Sigmoid colon (tissue), 7 donors: ENCODE measurements around the gene CORO1C. TPM values are rescaled to one million over a fixed set of nuclear protein-coding genes. Genes with fewer than 3 reads are reported as not detected.
A peak's percentile ranks its signal among the peaks of the same experiment; 100 is the strongest.

ENCODE experiments used
- DNase-seq: peaks from one replicate; pipeline ENCODE4 v3.0.0-alpha.2; 2019
- H3K27ac ChIP-seq, 4 donors: fragments of 200-600 bp; sonication (generic); one replicate each; pipeline ENCODE4 v1.5.1; 2016 to 2019; ENCODE audit warnings: mild to moderate bottlenecking in 1 of 4
- H3K27me3 ChIP-seq, 3 donors: fragments of 200-600 bp; sonication (generic); one replicate each; pipeline ENCODE4 v1.5.1; 2019; ENCODE audit warnings: mild to moderate bottlenecking in 1 of 3
- H3K36me3 ChIP-seq, 4 donors: fragments of 200-600 bp; sonication (generic); one replicate each; pipeline ENCODE4 v1.5.1; 2016 to 2019
- H3K4me1 ChIP-seq, 4 donors: fragments of 200-600 bp; sonication (generic); one replicate each; pipeline ENCODE4 v1.5.1; 2017 to 2019
- H3K4me3 ChIP-seq, 4 donors: fragments of 200-600 bp; sonication (generic); one replicate each; pipeline ENCODE4 v1.5.1; 2017 to 2019; ENCODE audit warnings: mild to moderate bottlenecking in 2 of 4, moderate library complexity in 1 of 4
- H3K9me3 ChIP-seq, 4 donors: fragments of 200-600 bp in 3 of 4; sonication (generic) in 3 of 4; one replicate each; pipeline versions ENCODE4 v1.5.1 to v1.6.1; 2013 to 2019
- CTCF ChIP-seq, 4 experiments: fragments of 450-650 bp in 3 of 4; fragments of 200-600 bp in 1 of 4; IDR thresholded peaks; one replicate each; pipeline ENCODE4 v1.5.1; 2016 to 2019; ENCODE audit warnings: antibody characterized with exemption in 4 of 4, mild to moderate bottlenecking in 3 of 4, moderate library complexity in 2 of 4
- EP300 ChIP-seq, 4 donors: sonication (generic); formaldehyde crosslinking; IDR thresholded peaks; one replicate each; pipeline ENCODE4 v1.6.1; 2017; ENCODE audit warnings: antibody characterized with exemption in 4 of 4
- POLR2A ChIP-seq, 2 donors: fragments of 450-650 bp; IDR thresholded peaks; one replicate each; pipeline ENCODE4 v1.6.1; 2016; ENCODE audit warnings: antibody characterized with exemption in 2 of 2, mild to moderate bottlenecking in 2 of 2, moderate library complexity in 2 of 2
- POLR2AphosphoS5 ChIP-seq, 4 donors: sonication (generic); formaldehyde crosslinking; IDR thresholded peaks; one replicate each; pipeline ENCODE4 v1.6.1; 2017; ENCODE audit warnings: antibody characterized with exemption in 4 of 4
- WGBS, 2 donors: extraction: QIAGEN DNeasy Blood & Tissue Kit; methylation state at CpG; one replicate each; pipeline ENCODE4 v1.1.7; 2013; 5-methylcytosine and 5-hydroxymethylcytosine counted together
- intact Hi-C: fragments of 100-400 bp; cut with DNase I; formaldehyde crosslinking; loops from one replicate; pipeline ENCODE4 v1.15.1; 2023
- polyA plus RNA-seq, 3 donors: library from polyadenylated mRNA; stranded (reverse); fragments of 200-250 nt; gene quantifications; one replicate each; pipeline ENCODE4 v1.2.3, GENCODE V29; 2013
- total RNA-seq, 4 donors: library from RNA; depleted of rRNA; stranded (reverse); fragments of >200 nt; gene quantifications; one replicate each; pipeline ENCODE4 v1.1.0, GENCODE V29; 2016
- donor health status: healthy with polysubstance abuse.
- donor health status: Bipolar disorder and iron deficiency.
- donor health status: healthy.

Gene CORO1C
- total and polyA plus RNA-seq, 7 donors = 38.4 to 569 (median 247) TPM

- 9 to 17% methylated on average over 16 of the region's 16 CpGs for WGBS, 2 donors
- no peak overlapping the region for H3K4me3 ChIP-seq
- peak; percentile 90 for DNase-seq
- H3K27ac ChIP-seq = no peak overlapping the region
- H3K4me1 ChIP-seq = peaks cover 0 to 12% (median 8%) of the 10 kb centered on the region in 4 donors
- H3K27me3 ChIP-seq = no peaks in the 10 kb centered on the region
- H3K36me3 ChIP-seq = no peaks in the 10 kb centered on the region
- no peaks in the 10 kb centered on the region for H3K9me3 ChIP-seq
- TF ChIP-seq POLR2A (IDR thresholded peaks at IDR 0.05) (no peak), EP300 (IDR thresholded peaks at IDR 0.05) (no peak), CTCF (IDR thresholded peaks at IDR 0.05) (peak; percentile 85 to 96 (median 90)), POLR2AphosphoS5 (IDR thresholded peaks at IDR 0.05) (no peak)
- intact Hi-C loops = loop anchor here (1.0 to 5.0 kb wide), 2 partner anchors 55 to 334 kb away; no protein-coding TSS in a partner anchor
These were observed 113.0 kb downstream of the CORO1C start for GRCh38 chr12:108618079-108618952.

GRCh38 chr12:108616941-108617858 is 114.1 kb downstream of the CORO1C start:
- intact Hi-C loops = loop anchor here (5.0 kb wide), 1 partner anchor 335 kb away; no protein-coding TSS in a partner anchor
- Histone ChIP-seq H3K27me3 (no peaks in the 10 kb centered on the region), H3K27ac (no peak overlapping the region), H3K9me3 (no peaks in the 10 kb centered on the region), H3K4me1 (peaks cover 0 to 14% (median 8%) of the 10 kb centered on the region in 4 donors), H3K36me3 (no peaks in the 10 kb centered on the region), H3K4me3 (no peak overlapping the region)
- TF ChIP-seq POLR2A (IDR thresholded peaks at IDR 0.05) = no peak
- 58 to 76% methylated on average over 14 of the region's 14 CpGs for WGBS, 2 donors
- no peak for DNase-seq

GRCh38 chr12:108616359-108616758 is 115.0 kb downstream of the CORO1C start:
- no peak for DNase-seq
- no peaks in the 10 kb centered on the region for H3K27me3 ChIP-seq
- H3K36me3 ChIP-seq = no peaks in the 10 kb centered on the region
- H3K4me3 ChIP-seq = no peak overlapping the region
- peaks cover 0 to 14% (median 8%) of the 10 kb centered on the region in 4 donors for H3K4me1 ChIP-seq
- no peaks in the 10 kb centered on the region for H3K9me3 ChIP-seq
- 91 to 95% methylated on average over 2 of the region's 2 CpGs for WGBS, 2 donors
- no peak overlapping the region for H3K27ac ChIP-seq
- TF ChIP-seq EP300 (IDR thresholded peaks at IDR 0.05) (no peak), CTCF (IDR thresholded peaks at IDR 0.05) (no peak), POLR2AphosphoS5 (IDR thresholded peaks at IDR 0.05) (no peak), POLR2A (IDR thresholded peaks at IDR 0.05) (no peak)
- intact Hi-C loops = loop anchor here (5.0 kb wide), 1 partner anchor 336 kb away; no protein-coding TSS in a partner anchor

GRCh38 chr12:108615918-108616317 is 115.4 kb downstream of the CORO1C start:
- H3K9me3 ChIP-seq = no peaks in the 10 kb centered on the region
- no peak overlapping the region for H3K27ac ChIP-seq
- intact Hi-C loops = loop anchor here (5.0 kb wide), 1 partner anchor 336 kb away; no protein-coding TSS in a partner anchor
- no peak overlapping the region for H3K4me3 ChIP-seq
- 88 to 93% methylated on average over 1 of the region's 1 CpG for WGBS, 2 donors
- DNase-seq = no peak
- no peaks in the 10 kb centered on the region for H3K36me3 ChIP-seq
- peaks cover 0 to 14% (median 8%) of the 10 kb centered on the region in 4 donors for H3K4me1 ChIP-seq
- TF ChIP-seq POLR2AphosphoS5 (IDR thresholded peaks at IDR 0.05) (no peak), EP300 (IDR thresholded peaks at IDR 0.05) (no peak), POLR2A (IDR thresholded peaks at IDR 0.05) (no peak), CTCF (IDR thresholded peaks at IDR 0.05) (no peak)
- no peaks in the 10 kb centered on the region for H3K27me3 ChIP-seq
